Brain pericyte (primary cell): ENCODE data around the gene ERP44.
"Not testable (repeated sequence)": the region's sequence is repeated elsewhere in the genome, so short reads cannot be mapped to it uniquely, and the experiment has no call there.

Source experiments
- DNase-seq: peaks from one replicate; pipeline ENCODE4 v3.0.0-alpha.2; 2012; ENCODE audit warnings: low read depth, low spot score

Gene ERP44

DNA sequence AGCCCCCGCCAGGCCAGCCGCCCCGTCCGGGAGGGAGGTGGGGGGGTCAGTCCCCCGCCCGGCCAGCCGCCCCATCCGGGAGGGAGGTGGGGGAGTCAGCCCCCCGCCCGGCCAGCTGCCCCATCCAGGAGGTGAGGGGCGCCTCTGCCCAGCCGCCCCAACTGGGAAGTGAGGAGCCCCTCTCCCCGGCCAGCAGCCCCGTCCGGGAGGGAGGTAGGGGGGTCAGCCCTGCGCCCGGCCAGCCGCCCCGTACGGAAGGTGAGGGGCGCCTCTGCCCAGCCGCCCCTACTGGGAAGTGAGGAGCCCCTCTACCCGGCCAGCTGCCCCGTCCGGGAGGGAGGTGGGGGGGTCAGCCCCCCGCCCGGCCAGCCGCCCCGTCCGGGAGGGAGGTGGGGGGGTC is 30.8 kb downstream of the ERP44 start:
- DNase-seq, result not testable (repeated sequence)

DNA sequence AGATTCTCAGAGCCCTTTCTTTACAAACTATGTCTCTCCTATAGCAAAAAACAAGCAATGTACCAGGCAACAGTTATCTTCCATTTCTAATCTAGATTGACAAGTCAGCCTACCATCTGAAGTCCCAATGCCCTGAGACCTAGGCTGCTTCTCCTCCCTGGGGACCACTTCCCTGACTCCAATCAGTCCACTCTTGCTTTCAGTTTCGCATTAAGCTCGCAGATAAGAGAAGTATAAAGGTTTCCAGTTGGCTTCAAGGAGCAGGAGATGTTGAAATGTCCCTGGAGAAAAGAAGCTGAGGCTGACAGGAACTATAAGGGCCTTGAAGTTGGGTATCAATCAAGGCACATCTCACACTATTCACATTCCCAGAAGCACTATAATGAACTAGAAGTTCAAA is 32.3 kb downstream of the ERP44 start:
- DNase-seq, result no peak

DNA sequence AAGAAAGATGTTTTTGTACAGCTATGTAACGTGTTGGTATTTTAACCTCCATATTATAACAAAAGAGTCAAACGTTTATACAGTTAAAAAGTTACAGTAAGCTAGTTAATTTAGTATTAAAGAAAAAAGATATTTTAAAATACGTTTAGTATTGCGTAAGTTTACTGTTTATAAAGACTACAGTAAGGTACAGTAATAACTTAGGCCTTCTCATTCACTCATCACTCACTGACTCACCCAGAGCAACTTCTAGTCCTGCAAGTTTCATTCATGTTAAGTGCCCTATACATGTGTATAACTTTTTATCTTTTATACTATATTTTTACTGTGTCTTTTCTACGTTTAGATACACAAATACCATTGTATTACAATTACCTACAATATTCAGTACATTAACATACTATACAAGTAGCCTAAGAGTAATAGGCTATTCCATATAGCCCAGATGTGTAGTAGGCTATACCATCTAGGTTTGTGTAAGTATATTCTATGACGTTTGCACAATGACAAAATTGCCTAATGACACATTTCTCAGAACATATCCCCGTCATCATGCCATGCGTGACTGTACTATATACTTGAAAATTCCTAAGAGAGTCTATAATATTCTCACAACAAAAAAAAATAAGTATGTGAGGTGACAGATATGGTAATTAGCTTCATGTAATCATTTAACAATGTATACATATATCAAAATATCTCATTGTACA is 33.8 kb downstream of the ERP44 start:
- no peak for DNase-seq

DNA sequence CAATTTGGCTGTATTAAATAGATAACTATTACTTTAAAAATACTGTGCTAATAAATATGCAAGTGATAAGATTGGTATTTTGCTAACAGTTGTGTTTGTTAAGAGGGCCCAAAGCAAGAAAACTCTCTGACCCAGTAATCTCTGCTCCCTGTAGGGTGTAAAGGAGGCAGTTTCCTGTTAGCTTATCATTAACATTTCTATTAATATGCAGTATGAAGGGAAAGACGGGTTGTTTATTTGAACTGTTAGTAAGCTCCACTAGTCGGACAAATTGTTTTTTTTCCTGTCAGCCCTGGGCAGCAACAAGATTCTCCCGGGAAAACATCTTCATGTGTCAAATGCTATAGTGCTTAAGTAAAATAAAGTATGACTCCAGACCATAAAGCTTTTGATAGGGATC is 35.6 kb downstream of the ERP44 start:
- no peak for DNase-seq

DNA sequence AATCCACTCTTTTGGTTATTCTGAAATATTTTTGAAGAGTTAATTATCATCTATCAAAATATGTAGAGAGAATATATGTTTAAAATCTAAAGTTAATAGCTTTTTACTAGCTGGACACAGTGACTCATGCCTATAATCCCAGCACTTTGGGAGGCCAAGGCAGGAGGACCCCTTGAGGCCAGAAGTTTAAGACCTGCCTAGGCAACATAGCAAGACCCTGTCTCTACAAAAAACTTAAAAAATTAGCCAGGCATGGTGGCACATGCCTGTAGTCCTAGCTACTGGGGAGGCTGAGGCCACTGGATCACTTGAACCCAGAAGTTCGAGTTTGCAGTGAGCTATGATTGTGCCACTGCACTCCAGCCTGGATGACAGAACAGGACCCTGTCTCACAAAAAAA is 36.1 kb downstream of the ERP44 start:
- DNase-seq, result not testable (repeated sequence)

DNA sequence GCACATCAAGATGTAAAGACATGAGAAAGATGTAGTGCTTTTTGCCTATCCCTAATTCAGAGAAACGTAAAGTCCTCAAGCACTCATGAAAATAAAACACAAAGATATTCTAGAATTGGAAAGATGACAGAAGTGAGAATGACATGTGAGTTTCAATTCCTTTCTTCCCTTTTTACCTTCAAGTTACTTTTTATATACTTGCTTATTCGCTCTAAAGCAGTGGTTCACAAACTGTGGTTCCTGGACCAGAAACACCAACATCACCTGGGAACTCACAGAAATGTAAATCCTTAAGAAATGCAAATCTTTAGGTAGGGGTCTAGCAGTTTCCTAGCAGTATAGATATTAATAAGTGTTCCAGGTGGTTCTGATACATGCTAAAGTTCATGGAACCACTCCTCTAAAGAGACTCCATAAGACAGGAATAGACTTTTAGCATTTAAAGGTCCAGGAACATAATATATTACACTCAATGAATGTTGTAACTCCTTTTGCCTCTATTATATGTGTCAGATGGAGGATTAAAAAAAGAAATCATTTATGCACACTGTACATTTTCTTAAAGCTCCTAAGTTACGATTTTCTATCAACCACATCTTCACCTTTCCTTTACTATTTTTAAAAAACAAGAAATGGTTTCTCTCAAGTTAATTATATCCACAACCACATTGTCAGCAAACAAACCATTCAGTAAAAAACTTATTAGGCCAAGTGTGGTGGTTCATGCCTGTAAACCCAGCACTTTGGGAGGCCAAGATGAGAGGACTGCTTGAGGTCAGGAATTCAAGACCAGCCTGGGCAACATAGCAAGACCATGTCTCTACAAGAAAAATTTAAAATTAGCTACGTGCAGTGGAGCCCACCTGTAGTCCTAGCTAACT is 39.9 kb downstream of the ERP44 start:
- no peak for DNase-seq

DNA sequence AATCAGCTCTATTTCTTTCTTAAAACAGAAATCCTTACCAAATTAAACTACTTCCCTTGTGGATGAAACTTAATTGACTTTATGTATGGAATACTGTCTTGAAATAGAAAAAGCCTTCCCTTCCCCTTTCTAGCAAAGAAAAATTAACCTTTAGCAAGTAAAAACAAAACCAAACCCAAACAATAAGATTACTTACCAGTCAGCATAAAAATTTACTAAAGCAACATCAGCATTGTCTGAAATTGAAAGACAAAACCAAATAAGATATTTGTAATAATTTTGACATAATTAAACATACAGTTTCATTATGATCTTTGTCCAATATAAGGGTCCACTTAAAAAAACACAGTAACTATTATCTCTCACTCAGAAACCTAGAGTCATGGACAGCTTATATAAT is 41.2 kb downstream of the ERP44 start:
- no peak for DNase-seq

DNA sequence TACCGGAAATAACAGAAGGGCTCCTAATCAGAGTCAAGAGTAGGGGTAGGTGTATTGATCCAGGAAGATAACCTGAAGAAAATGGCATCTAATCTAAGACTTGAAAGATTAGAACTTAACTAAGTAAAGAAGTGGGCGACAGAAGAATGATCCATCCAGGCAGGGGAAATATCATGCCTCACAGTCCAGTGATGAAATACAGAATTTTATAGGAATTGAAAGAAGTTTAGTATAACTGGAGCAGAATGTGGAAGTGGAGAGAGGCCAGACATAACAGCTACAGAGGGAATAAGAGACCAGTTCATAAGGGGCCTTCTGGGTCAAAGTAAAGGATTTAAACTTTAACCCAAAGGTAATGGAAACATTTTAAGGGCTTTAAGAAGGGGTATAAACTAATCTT is 42.2 kb downstream of the ERP44 start:
- DNase-seq, result no peak

DNA sequence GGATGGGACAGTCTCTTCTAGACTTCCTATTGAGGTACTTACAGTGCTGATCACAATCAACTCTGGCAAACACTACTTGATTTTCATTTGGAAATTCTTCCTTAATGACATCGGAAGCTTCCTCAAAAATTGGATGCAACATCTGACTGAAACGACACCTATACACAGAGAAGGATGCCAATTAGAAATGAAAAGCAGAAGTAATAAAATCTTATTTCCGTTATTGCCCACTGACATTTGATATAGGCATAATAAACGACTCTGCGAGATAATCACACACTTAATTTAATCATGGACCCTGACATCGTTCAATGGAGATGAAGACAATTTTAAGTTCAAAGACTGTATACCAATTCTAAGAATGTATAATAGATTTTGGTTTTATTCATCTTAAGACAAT is 46.4 kb downstream of the ERP44 start:
- no peak for DNase-seq

DNA sequence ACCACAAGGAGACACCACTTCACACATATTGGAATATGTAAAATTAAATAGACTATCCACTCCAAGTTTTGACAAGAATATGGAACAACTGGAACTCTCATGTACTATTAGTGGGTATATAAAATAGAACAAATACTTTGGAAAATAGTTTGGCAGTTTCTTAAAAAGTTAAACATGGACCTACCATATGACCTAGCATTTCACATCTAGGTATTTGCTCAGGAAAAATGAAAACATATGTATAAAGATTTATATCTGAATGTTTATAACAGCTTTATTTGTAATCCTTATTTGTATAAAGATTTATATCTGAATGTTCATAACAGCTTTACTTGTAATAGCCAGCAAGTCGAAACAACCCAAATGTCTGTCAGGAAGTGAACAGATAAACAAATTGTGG is 49.2 kb downstream of the ERP44 start:
- DNase-seq, result no peak

DNA sequence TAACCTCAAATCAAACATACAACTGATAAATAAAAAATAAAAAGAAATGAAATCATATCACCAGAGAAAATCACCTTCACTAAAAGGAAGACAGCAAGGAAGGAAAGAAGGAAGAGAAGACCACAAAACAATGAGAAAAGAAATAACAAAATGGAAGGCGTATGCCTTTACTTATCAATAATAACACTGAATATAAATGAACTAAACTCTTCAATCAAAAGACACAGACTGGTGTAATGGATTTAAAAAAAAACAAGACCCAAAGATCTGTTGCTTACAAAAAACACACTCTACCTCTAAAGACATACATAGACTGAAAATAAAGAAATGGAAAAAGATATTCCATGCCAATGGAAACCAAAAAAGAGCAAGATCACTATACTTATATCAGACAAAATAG is 60.3 kb downstream of the ERP44 start:
- no peak for DNase-seq

DNA sequence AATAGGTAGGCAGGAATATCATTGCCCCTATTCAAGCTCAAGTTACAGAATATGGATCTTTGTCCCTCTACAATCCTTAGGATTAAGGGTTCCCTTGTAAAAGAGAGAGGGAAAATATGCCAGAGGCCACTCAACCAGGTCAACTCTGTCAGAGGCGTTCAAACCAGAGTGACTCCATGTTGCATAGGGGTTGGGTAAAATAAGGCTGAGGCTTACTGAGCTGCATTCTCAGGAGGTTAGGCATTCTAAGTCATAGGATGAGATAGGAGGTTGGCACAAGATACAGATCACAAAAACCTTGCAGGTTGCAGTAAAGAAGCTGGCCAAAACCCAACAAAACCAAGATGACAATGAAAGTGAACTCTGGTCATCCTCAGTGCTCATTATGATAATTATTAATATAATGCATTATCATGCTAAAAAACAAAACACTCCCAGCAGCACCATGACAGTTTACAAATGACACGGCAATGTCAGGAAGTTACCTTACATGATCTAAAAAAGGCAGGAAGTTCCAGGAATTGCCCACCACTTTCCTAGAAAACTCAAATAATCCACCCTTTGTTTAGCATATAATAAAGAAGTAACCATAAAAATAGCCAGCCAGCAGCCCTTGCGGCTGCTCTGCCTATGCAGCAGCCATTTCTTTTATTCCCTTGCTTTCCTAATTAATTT is 64.8 kb downstream of the ERP44 start:
- DNase-seq, result no peak

DNA sequence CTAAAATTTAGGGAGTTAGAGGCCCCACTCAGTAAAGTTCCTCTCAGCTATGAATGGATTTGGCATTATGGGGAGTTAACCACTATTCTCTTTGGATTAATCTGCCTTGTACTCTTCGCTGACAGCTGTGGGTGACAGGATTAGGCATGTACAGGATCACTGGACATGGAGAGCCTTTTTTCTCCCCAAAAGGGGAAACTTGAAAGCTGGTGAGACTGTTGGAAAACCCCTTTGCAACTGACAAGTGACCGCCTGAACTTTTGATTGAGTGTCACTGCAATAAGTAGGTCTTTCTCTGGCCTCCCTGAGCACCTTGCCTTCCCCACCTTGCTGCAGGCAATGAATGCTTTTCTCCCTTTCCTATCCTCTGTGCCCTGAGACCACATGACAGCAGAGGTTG is 68.3 kb downstream of the ERP44 start:
- DNase-seq, result no peak

DNA sequence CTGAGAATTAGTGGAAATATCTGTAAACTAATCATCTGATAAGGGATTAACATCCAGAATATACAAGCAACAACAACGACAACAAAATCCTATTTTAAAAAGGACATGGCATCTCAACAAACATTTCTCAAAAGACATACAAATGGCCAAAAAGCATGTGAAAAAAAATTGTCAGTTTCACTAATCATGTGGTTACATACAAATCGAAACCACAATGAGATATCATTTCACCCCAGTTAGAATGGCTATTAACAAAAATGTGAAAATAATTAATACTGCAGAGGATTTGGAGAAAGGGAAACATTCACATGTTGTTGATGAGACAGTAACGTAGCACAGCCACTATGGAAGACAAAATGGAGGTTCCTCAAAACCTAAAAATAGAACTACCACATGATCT is 69.5 kb downstream of the ERP44 start:
- DNase-seq, result no peak

DNA sequence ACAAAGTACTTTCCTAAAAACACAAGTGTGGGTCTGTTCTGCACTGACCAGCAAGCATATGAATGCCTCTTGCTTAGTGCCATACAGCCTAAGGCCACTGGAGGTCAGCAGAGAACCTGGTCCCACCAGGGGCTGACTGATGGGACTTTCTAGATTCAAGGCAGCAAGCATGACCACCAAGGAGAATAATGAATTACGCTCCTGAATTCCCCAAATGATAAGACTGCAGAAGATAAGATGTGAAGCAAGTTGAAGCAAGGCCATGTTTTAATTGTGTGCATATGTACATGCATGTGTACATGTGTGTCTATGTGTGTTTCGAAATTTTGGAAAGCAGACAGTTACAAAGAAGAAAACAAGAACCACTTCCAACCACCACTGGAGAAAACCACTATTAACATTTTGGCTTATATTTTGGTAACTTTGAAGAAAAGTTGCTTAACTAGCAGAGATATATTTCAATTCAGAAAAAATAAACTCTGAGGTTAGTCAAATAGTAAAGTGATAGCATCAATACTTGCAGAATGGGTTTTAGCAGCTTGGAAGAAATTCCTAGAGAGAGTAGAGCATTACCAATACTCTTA is 70.5 kb downstream of the ERP44 start:
- peak; percentile 38 for DNase-seq

DNA sequence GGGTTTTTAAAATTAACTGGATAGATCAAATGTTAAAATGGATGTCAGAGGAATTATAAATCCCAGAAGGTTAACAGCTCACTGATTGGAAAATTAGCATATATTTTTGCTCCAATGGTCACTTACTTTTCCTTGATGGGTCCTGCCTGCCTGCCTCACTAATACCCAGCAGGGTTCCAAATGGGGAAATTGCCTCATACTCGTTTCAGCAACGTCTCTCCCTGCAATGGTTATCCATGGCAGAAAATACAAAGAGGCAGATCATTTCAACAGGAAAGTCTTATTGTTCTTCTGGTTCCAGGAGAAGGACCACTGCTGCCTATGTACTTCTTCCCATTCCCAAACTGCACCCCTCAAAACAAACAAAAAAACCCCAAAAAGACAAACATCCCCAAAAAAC is 71.3 kb downstream of the ERP44 start:
- DNase-seq, result no peak

DNA sequence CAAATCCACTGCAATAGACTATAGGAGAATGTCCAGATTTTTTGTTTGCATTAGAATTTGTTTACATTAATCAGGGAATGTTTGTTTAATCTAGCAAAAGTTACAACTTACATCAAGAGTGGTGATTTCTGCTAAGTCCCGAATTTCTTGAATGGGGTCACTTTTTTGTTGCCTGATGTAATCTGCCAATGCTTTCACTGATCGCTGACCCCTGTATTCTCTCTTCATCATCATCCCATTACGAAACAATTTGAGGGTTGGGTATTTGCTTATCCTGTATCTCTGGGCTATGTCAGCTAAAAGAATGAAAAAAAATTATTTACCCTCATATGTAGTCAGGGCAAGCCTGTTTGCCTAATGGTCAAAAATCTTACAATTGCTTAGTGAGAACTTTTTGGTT is 76.9 kb downstream of the ERP44 start:
- DNase-seq, result no peak

DNA sequence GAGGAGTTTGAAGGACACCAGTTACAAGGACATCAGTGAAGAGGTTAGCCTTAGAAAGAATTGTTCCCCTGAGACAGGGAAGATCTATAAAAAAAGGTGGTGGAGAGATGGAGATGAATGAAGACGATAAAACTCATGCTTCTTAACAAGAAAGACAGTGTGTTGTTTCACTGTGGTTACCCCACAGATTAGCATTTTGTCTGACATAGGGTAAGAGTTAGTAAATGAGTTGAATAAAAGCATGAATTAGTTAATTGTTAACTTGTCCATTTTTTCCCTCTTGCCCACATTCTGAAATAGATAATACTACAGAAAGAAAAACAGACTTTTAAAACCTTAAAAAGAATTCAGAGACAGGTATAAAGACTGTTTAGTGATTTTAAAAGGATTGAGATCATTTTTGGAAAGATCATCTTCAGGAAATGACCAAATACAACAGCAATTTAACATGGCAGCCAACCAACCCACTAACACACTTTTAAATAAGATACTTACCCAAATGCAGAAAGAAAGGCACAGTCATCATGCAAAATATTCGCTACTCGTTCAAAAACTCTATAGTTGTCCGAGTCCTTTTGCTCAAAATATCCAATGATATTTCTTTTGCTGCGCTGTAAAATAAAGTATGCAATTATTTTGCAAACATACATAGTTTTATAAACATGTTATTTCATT is 78.5 kb downstream of the ERP44 start:
- DNase-seq, result no peak

DNA sequence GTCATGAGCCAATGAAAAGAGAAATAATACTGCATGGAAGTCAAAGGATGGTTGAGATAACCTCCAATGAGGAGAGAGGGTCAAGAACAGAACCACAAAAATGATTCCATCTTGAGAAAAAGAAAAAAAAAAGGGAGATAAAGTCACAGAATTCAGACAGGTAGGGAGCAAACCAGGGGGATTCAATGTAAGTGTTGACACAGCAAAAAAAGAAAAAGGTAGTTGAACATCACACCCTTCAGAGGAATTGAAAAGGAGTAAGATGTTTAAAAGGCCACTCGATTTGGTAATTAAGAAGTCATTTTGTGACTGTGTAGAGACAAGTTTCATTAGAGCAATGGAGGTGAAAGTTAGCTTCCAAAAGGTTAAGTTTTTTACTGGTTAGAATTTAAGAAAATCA is 79.3 kb downstream of the ERP44 start:
- no peak for DNase-seq

DNA sequence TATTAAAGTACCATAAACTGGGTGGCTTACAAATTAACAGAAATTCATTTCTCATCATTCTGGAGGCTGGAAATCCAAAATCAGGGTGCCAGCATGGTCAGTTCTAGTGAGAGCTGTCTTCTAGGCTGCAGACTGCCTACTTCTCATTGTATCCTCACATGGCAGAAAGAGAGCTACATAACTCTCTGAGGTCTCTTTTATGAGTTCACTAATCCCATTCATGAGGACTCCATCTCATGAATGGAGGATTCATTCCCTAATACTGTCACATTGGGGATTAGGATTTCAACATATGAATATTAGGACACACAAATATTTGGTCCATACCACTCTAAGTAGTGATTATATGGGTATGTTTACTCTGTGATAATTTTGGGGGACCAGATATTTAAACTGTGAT is 84.0 kb downstream of the ERP44 start:
- no peak for DNase-seq

DNA sequence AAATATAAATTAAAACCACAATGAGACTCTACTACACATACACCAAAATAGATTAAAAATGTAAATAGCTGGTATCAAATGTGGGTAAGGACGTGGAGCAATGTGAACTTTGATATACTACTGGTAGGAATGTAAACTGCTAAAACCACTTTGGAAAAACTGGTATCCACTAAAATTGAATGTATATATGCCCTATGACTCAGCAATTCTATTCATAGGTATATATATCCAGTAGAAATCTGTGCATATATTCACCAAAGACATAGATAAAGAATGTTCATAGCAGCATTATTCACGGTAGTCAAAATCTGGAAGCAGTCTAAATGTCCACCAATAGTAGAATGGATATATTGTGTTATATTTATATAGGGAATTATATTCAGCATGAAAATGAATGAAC is 85.2 kb downstream of the ERP44 start:
- no peak for DNase-seq

DNA sequence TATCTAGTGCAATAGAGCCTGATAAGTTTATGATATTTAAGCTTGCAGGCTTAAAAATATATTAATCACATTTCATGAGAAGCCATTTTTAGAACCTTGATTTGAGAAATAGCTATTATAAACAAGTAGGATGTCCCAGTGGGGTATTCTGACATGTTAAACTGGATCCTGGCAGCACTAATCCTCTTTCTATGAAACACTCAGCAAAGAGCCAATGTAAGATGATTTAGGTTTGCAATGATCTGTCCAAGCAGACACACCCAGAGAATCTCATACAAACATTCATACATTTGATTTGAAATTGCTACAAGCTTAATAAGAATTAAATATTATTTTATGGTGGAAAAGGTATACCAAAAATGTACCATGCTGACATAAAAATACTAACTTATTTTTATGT is 86.5 kb downstream of the ERP44 start:
- DNase-seq, result no peak
